Endodermal cell (in vitro differentiated cells): Measurements from ENCODE around the gene LDLRAD4. TPM values are rescaled to one million over a fixed set of nuclear protein-coding genes. Genes with fewer than 3 reads are reported as not detected.
A peak's percentile ranks its signal among the peaks of the same experiment; 100 is the strongest.

Source experiments
- DNase-seq: peaks from one replicate; pipeline ENCODE4 v3.0.0-alpha.2; 2017
- H3K27ac ChIP-seq: 2 replicates; pipeline ENCODE4 v1.5.1; 2013; ENCODE audit warnings: mild to moderate bottlenecking, low read depth, low read length, moderate library complexity
- H3K27me3 ChIP-seq: 2 replicates; pipeline ENCODE4 v1.6.1; 2013; ENCODE audit warnings: mild to moderate bottlenecking, low read length, moderate library complexity; ENCODE audit not compliant: insufficient read depth, control insufficient read depth, poor library complexity, severe bottlenecking
- H3K36me3 ChIP-seq: 2 replicates; pipeline ENCODE4 v1.7.0; 2013; ENCODE audit warnings: mild to moderate bottlenecking, low read length, moderate library complexity; ENCODE audit not compliant: control insufficient read depth, insufficient read depth
- H3K4me1 ChIP-seq: one replicate; pipeline ENCODE4 v1.7.0; 2013; ENCODE audit warnings: low read length; ENCODE audit not compliant: control insufficient read depth, insufficient read depth
- H3K4me3 ChIP-seq: 2 replicates; pipeline ENCODE4 v1.5.1; 2013; ENCODE audit warnings: mild to moderate bottlenecking, low read length, moderate library complexity
- H3K9ac ChIP-seq: 2 replicates; pipeline ENCODE4 v1.6.1; 2013; ENCODE audit warnings: mild to moderate bottlenecking, low read length, moderate library complexity; ENCODE audit not compliant: poor library complexity, severe bottlenecking; ENCODE audit errors: extremely low read depth
- H3K9me3 ChIP-seq: 2 replicates; pipeline ENCODE4 v1.6.1; 2013; ENCODE audit warnings: mild to moderate bottlenecking, low read length, moderate library complexity; ENCODE audit not compliant: control insufficient read depth
- H3K27ac Mint-ChIP-seq: 2 replicates; pipeline ENCODE4 v1.8.0; 2020; ENCODE audit warnings: mixed read lengths
- H3K27me3 Mint-ChIP-seq: 2 replicates; pipeline ENCODE4 v1.8.0; 2021; ENCODE audit warnings: mild to moderate bottlenecking, mixed read lengths; ENCODE audit not compliant: insufficient read depth
- H3K36me3 Mint-ChIP-seq: 2 replicates; pipeline ENCODE4 v1.8.0; 2020; ENCODE audit warnings: low read depth, mixed read lengths
- H3K4me1 Mint-ChIP-seq: 2 replicates; pipeline ENCODE4 v1.8.0; 2020; ENCODE audit warnings: mixed read lengths
- H3K4me3 Mint-ChIP-seq: 2 replicates; pipeline ENCODE4 v1.8.0; 2020; ENCODE audit warnings: mild to moderate bottlenecking, moderate library complexity, mixed read lengths
- H3K9me3 Mint-ChIP-seq: 2 replicates; pipeline ENCODE4 v1.8.0; 2020; ENCODE audit warnings: mild to moderate bottlenecking, mixed read lengths
- WGBS, 2 experiments: methylation state at CpG; one replicate each; pipeline versions ENCODE4 v1.1.5 to v1.1.7; 2013; ENCODE audit warnings: missing lambda C conversion rate in 2 of 2, mixed read lengths in 1 of 2; ENCODE audit not compliant: insufficient coverage in 1 of 2, insufficient read length in 1 of 2; 5-methylcytosine and 5-hydroxymethylcytosine counted together
- total RNA-seq, 2 donors: library from RNA; stranded (reverse); fragmentation: NEBNext Ultra II Directional in 1 of 2; extraction: Animal tissue kit (Norgen Biotek cat#: 25700) in 1 of 2; gene quantifications; 2 replicates in 1 of 2; 3 replicates in 1 of 2; pipeline ENCODE4 v1.2.1, GENCODE V29; 2021
- TF ChIP-seq, protein P1 (sequence below): fragments of 200-600 bp; sonication (generic); conservative IDR thresholded peaks from 2 replicates; pipeline ENCODE4 v1.5.0; 2021; ENCODE audit warnings: antibody characterized with exemption, mild to moderate bottlenecking

LDLRAD4 gene
- total RNA-seq, 2 donors from 2014 or later = 14.9 to 15.1 TPM

DNA sequence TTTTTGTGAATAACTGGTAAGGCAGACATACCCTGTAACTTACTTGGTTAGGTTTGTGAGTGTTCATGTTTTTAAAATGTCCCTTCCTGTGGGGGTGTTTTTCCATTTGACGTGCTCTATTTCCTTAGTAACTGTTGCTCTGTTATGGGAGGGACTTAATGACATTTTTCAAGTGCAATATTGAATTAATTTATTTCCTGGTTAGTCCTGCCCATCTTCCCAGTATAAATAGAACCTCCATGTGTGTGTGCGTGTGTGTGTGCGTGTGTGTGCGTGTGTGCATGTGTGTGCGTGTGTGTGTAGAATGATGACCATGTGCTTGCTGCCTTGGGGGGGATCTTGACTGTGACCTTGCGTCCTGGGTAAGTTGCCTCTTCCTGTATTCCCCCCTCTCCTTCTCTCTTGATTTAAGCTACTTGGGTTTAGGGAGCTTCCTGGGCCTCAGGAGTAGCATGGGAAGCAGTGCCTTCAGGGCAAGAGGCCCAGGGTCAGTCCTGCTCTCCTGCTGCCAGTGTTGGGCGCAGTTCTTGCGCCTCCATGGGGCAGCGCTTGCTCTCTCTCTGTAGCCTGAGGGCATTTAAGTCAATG is 163.9 kb downstream of the LDLRAD4 start:
- 92 to 95% methylated on average over 4 to 6 of the region's 9 CpGs for WGBS, 2 experiments
- peak; percentile 29 for DNase-seq
- Histone ChIP-seq H3K27ac (peak overlapping the region; percentile 92), H3K4me3 (no peak overlapping the region), H3K4me1 (no peaks in the 10 kb centered on the region), H3K9ac (no peak overlapping the region), H3K27me3 (no peaks in the 10 kb centered on the region), H3K36me3 (no peaks in the 10 kb centered on the region), H3K9me3 (no peaks in the 10 kb centered on the region)
- Mint-ChIP-seq H3K4me1 (no peaks in the 10 kb centered on the region), H3K4me3 (no peak overlapping the region), H3K27ac (no peak overlapping the region), H3K36me3 (no peaks in the 10 kb centered on the region), H3K27me3 (no peaks in the 10 kb centered on the region), H3K9me3 (no peaks in the 10 kb centered on the region)
- TF ChIP-seq, protein P1, sequence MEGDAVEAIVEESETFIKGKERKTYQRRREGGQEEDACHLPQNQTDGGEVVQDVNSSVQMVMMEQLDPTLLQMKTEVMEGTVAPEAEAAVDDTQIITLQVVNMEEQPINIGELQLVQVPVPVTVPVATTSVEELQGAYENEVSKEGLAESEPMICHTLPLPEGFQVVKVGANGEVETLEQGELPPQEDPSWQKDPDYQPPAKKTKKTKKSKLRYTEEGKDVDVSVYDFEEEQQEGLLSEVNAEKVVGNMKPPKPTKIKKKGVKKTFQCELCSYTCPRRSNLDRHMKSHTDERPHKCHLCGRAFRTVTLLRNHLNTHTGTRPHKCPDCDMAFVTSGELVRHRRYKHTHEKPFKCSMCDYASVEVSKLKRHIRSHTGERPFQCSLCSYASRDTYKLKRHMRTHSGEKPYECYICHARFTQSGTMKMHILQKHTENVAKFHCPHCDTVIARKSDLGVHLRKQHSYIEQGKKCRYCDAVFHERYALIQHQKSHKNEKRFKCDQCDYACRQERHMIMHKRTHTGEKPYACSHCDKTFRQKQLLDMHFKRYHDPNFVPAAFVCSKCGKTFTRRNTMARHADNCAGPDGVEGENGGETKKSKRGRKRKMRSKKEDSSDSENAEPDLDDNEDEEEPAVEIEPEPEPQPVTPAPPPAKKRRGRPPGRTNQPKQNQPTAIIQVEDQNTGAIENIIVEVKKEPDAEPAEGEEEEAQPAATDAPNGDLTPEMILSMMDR = no peak

DNA sequence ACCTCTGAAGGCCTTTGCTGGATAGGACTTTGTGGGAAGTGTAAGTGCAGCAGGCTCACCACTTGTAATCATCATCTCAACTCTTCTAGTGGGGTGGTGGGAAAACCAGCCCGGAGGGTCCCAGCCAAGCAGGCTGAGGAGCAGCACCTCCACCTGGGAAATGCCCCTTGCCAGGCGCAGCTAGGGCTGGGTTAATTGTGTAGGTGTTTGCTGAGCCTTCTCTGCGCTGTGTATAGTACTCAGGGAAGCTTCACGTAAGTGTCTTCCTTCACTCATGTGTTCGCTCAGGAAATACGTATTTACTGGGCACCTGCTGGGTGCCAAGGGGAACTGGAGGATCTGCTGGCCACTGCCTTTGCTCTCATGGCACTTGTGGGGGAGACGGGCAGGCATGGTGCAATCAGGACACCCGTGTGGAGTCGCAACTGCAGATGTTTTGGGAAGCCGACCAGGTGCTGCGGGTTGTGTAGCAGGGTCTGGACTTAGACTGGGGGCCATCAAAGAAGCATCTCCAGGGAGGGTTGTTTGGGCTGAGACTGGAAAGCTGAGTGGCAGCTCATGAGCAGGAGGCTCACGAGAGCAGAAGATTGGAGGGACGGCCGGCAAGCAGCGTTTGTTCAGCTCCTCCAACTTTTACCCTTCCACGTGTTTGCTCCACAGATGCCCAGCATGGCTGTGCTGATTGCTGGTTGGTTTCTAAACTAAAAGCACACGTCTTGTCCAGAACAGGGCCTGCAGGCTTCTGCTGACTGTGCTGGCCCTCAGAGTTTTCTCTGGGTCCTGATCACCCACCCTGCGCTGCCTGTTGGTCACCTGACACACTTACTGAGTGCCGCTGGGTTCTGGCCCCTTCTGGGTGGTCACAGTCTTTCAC is 164.6 kb downstream of the LDLRAD4 start:
- no peaks in the 10 kb centered on the region for H3K27me3 Mint-ChIP-seq
- H3K27ac Mint-ChIP-seq = no peak overlapping the region
- Histone ChIP-seq H3K4me3 (no peak overlapping the region), H3K4me1 (no peaks in the 10 kb centered on the region), H3K9me3 (no peaks in the 10 kb centered on the region), H3K27ac (peak overlapping the region; percentile 92), H3K36me3 (no peaks in the 10 kb centered on the region), H3K9ac (no peak overlapping the region), H3K27me3 (no peaks in the 10 kb centered on the region)
- 92 to 96% methylated on average over 10 to 19 of the region's 19 CpGs for WGBS, 2 experiments
- H3K4me1 Mint-ChIP-seq = no peaks in the 10 kb centered on the region
- TF ChIP-seq, protein P1 = no peak
- H3K4me3 Mint-ChIP-seq = no peak overlapping the region
- no peaks in the 10 kb centered on the region for H3K9me3 Mint-ChIP-seq
- H3K36me3 Mint-ChIP-seq = no peaks in the 10 kb centered on the region
- DNase-seq = peak; percentile 40

DNA sequence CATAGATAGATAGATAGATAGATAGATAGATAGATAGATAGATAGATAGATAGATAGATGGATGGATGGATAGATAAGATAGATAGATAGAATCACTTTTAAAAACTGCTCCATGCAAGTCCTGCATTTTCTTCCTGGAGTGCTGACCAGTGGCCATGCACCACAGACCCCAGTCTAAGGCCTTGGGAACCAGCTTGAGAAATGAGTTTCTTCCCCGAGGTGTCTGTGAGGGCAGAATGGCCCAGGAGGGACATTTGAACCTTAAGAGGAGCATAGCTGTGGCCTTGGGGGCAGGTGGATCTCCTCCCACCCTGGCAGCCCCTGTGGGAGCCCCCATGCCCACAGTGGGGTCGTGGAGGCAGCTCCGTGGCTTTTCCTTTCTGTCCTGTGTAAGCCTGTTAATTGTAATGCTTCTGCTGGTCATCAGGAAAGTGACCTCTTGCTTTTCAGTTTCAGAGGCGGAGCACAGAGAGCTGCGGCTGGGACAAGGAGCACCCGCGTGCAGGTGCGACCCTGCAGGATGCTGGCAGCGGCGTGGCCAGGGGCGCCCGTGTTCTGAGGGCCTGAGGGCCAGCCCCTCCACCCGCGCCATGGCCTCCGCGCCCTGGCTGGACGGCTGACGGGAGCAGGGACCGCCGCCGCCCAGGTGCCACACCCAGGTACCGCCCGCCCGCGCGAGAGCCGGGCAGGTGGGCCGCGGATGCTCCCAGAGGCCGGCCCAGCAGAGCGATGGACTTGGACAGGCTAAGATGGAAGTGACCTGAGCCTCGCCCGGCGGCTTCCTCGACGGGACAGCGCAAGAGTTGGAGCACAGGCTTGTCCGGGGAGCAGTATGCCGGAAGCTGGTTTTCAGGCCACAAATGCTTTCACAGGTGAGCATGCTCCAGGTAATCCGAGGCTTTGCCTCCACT is 168.6 kb downstream of the LDLRAD4 start:
- H3K27me3 Mint-ChIP-seq = no peaks in the 10 kb centered on the region
- H3K9me3 ChIP-seq = no peaks in the 10 kb centered on the region
- H3K4me3 ChIP-seq = no peak overlapping the region
- H3K9ac ChIP-seq = no peak overlapping the region
- H3K4me1 ChIP-seq = no peaks in the 10 kb centered on the region
- DNase-seq = peak; percentile 23
- H3K27ac ChIP-seq = no peak overlapping the region
- TF ChIP-seq, protein P1 = no peak
- H3K4me3 Mint-ChIP-seq = no peak overlapping the region
- 95 to 96% methylated on average over 21 to 40 of the region's 40 CpGs for WGBS, 2 experiments
- no peak overlapping the region for H3K27ac Mint-ChIP-seq
- no peaks in the 10 kb centered on the region for H3K9me3 Mint-ChIP-seq
- H3K36me3 ChIP-seq = no peaks in the 10 kb centered on the region
- H3K27me3 ChIP-seq = no peaks in the 10 kb centered on the region
- H3K36me3 Mint-ChIP-seq = no peaks in the 10 kb centered on the region
- H3K4me1 Mint-ChIP-seq = no peaks in the 10 kb centered on the region
